Breast epithelium (tissue), 3 donors: ENCODE data around the gene RASAL3.
A peak's percentile ranks its signal among the peaks of the same experiment; 100 is the strongest.

ENCODE experiments used
- POLR2A ChIP-seq: fragments of 450-650 bp; IDR thresholded peaks from one replicate; pipeline ENCODE4 v1.6.1; 2016; ENCODE audit warnings: antibody characterized with exemption, mild to moderate bottlenecking, moderate library complexity
- POLR2AphosphoS5 ChIP-seq, 3 donors: sonication (generic); formaldehyde crosslinking; IDR thresholded peaks; one replicate each; pipeline ENCODE4 v1.6.1; 2017; ENCODE audit warnings: antibody characterized with exemption in 3 of 3
- TF ChIP-seq, protein P1 (sequence below), 3 donors: fragments of 450-650 bp; IDR thresholded peaks; one replicate each; pipeline ENCODE4 v1.5.1; 2016 to 2017; ENCODE audit warnings: antibody characterized with exemption in 3 of 3, mild to moderate bottlenecking in 3 of 3, moderate library complexity in 3 of 3

DNA sequence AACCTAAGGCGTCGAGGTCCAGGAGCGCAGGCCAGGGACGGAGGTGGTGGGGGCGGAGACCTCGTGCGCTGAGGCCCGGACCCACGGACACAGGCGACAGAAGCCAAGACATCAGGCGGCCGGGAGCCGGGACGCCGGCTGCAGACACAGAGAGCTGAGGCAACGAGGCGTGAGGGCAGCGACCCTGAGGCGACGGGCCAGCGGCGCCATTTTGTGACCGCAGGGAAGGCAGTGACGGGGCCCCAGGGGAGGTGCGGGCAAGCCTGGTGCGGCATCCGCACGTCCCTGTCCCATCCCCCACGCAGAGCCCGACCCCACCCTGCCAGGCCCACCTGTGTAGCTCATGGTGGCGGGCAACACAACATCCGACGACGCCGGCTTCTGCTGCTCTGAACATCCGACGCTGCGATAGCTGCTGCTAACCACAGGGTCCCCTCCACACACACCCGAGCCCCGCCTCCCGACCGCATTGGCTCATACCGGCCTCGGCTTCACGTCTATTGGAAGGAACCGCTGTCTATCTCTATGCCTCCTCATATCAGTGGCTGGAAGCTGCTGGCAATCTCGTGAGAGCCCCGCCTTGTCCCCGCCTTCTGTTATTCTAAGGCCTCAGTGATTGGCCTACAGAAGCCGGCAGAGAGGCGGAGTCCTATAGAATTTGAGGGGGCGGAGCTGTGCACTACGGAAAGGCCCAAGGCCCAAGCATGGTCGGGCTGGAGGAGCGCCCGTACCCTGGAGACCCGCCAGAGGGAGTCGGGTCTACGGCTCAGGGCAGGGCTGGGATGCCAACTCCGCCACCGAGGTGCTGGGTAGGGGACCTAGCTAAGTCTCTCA lies 45.5 kb downstream of the RASAL3 start, which contains the start of gene AKAP8L:
- TF ChIP-seq, protein P1, sequence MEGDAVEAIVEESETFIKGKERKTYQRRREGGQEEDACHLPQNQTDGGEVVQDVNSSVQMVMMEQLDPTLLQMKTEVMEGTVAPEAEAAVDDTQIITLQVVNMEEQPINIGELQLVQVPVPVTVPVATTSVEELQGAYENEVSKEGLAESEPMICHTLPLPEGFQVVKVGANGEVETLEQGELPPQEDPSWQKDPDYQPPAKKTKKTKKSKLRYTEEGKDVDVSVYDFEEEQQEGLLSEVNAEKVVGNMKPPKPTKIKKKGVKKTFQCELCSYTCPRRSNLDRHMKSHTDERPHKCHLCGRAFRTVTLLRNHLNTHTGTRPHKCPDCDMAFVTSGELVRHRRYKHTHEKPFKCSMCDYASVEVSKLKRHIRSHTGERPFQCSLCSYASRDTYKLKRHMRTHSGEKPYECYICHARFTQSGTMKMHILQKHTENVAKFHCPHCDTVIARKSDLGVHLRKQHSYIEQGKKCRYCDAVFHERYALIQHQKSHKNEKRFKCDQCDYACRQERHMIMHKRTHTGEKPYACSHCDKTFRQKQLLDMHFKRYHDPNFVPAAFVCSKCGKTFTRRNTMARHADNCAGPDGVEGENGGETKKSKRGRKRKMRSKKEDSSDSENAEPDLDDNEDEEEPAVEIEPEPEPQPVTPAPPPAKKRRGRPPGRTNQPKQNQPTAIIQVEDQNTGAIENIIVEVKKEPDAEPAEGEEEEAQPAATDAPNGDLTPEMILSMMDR (IDR thresholded peaks at IDR 0.05): peak; percentile 23 to 57 (median 37)
- TF ChIP-seq POLR2A: peak; percentile 59
- peak; percentile 62 to 81 (median 71) for TF ChIP-seq POLR2AphosphoS5 (IDR thresholded peaks at IDR 0.05)
